Caco-2 (cell line): Measurements from ENCODE around the gene RTP2. TPM values are rescaled to one million over a fixed set of nuclear protein-coding genes. Genes with fewer than 3 reads are reported as not detected.

Experiments
- BruUV-seq: library from RNA; stranded (reverse); fragments of 400-500 nt; replicated peaks from 2 replicates; lab custom pipeline; 2021; lab: Mats Ljungman, UMichigan
- CTCF ChIA-PET: fragments of 300-600 bp; sonication (Branson Sonifier 250); formaldehyde crosslinking; loops from one replicate; lab custom pipeline; 2022; ENCODE audit warnings: antibody characterized with exemption; lab: Charles Lee
- POLR2A ChIA-PET: fragments of 300-600 bp; sonication (Branson Sonifier 250); formaldehyde crosslinking; loops from one replicate; lab custom pipeline; 2022; ENCODE audit warnings: antibody characterized with exemption; lab: Charles Lee
- DNase-seq, 2 experiments: peaks; one replicate each; pipeline versions ENCODE4 v3.0.0 to v3.0.0-alpha.2; 2020 to 2022
- H3K27me3 ChIP-seq: replicated peaks from 2 replicates; pipeline ENCODE4 v1.6.0; 2011; ENCODE audit warnings: low read length; ENCODE audit not compliant: control insufficient read depth, insufficient read depth
- H3K36me3 ChIP-seq: 2 replicates; pipeline ENCODE4 v1.5.1; 2011; ENCODE audit warnings: low read length; ENCODE audit not compliant: control insufficient read depth, insufficient read depth
- H3K4me1 ChIP-seq: fragments of 250-450 bp; sonication (Bioruptor Pico); 2 replicates; pipeline ENCODE4 v1.5.1; 2020; ENCODE audit warnings: mild to moderate bottlenecking
- H3K4me3 ChIP-seq: 2 replicates; pipeline ENCODE4 v1.5.1; 2011; ENCODE audit warnings: low read depth, mild to moderate bottlenecking, control low read depth, low read length
- H3K9me3 ChIP-seq: fragments of 250-450 bp; sonication (Bioruptor Pico); 2 replicates; pipeline ENCODE4 v1.5.1; 2020; ENCODE audit warnings: mild to moderate bottlenecking, moderate library complexity
- H3K27ac Mint-ChIP-seq: one replicate; pipeline ENCODE4 v1.8.0; 2022; ENCODE audit warnings: mixed read lengths; ENCODE audit not compliant: unreplicated experiment
- H3K27me3 Mint-ChIP-seq: one replicate; pipeline ENCODE4 v1.8.0; 2022; ENCODE audit warnings: mixed read lengths; ENCODE audit not compliant: insufficient read depth, unreplicated experiment
- H3K36me3 Mint-ChIP-seq: one replicate; pipeline ENCODE4 v1.8.0; 2022; ENCODE audit warnings: mild to moderate bottlenecking, mixed read lengths; ENCODE audit not compliant: insufficient read depth, unreplicated experiment
- H3K4me1 Mint-ChIP-seq: one replicate; pipeline ENCODE4 v1.8.0; 2022; ENCODE audit warnings: low read depth, mixed read lengths; ENCODE audit not compliant: unreplicated experiment
- H3K4me3 Mint-ChIP-seq: one replicate; pipeline ENCODE4 v1.8.0; 2022; ENCODE audit warnings: mild to moderate bottlenecking, moderate library complexity, mixed read lengths; ENCODE audit not compliant: unreplicated experiment
- H3K9me3 Mint-ChIP-seq: one replicate; pipeline ENCODE4 v1.8.0; 2022; ENCODE audit warnings: mixed read lengths; ENCODE audit not compliant: unreplicated experiment
- intact Hi-C: fragments of 100-400 bp; cut with micrococcal nuclease; formaldehyde crosslinking; loops from one replicate; pipeline ENCODE4 v1.10.0; 2022; ENCODE audit not compliant: unreplicated experiment
- total RNA-seq: library from RNA; stranded (reverse); gene quantifications from 2 replicates; pipeline ENCODE4 v1.2.3, GENCODE V29; 2022
- TF ChIP-seq, protein P1 (sequence below), 2 experiments: fragments of 200-600 bp in 1 of 2; IDR thresholded peaks; 1 replicate in 1 of 2; 2 replicates in 1 of 2; pipeline versions ENCODE4 v1.5.1 to v1.8.0; 2011 to 2022; ENCODE audit warnings: antibody characterized with exemption in 1 of 2, control low read depth in 1 of 2, inconsistent platforms in 1 of 2, low read depth in 1 of 2, low read length in 1 of 2, mild to moderate bottlenecking in 1 of 2, moderate library complexity in 1 of 2; ENCODE audit not compliant: insufficient read depth in 1 of 2, severe bottlenecking in 1 of 2, unreplicated experiment in 1 of 2

The RTP2 gene
- total RNA-seq, 1 experiment from 2014 or later = not detected

DNA sequence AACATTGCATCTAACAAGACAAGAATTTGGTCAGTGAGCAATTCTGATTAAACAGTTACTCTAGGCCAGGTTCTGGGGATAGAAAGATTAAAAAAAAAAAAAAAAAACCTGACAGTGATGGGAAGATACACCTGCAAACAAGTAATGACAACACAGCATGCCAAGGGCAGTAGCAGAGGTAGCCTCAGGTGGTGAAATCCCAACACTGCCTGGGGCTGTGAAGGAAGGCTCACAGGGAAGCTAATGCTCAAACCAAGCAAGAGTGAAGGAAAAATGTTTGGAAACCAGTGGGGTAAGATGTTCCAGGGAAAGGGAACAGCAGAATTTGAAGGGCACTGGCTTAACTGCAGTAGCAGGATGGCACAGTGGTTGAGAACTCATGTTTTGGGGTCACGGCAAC is 8.9 kb downstream of the RTP2 start:
- POLR2A ChIA-PET = no interaction called here
- DNase-seq = no peak
- intact Hi-C loops = no loop called here
- no peak overlapping the region for H3K4me3 Mint-ChIP-seq
- H3K27me3 Mint-ChIP-seq = peaks cover 15% of the 10 kb centered on the region
- TF ChIP-seq, protein P1, sequence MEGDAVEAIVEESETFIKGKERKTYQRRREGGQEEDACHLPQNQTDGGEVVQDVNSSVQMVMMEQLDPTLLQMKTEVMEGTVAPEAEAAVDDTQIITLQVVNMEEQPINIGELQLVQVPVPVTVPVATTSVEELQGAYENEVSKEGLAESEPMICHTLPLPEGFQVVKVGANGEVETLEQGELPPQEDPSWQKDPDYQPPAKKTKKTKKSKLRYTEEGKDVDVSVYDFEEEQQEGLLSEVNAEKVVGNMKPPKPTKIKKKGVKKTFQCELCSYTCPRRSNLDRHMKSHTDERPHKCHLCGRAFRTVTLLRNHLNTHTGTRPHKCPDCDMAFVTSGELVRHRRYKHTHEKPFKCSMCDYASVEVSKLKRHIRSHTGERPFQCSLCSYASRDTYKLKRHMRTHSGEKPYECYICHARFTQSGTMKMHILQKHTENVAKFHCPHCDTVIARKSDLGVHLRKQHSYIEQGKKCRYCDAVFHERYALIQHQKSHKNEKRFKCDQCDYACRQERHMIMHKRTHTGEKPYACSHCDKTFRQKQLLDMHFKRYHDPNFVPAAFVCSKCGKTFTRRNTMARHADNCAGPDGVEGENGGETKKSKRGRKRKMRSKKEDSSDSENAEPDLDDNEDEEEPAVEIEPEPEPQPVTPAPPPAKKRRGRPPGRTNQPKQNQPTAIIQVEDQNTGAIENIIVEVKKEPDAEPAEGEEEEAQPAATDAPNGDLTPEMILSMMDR (IDR thresholded peaks at IDR 0.05; ENCODE audit: insufficient read depth in 1 of 2, low read depth in 1 of 2, low read length in 1 of 2, severe bottlenecking in 1 of 2, unreplicated experiment in 1 of 2) = no peak
- Histone ChIP-seq H3K4me1 (no peaks in the 10 kb centered on the region), H3K9me3 (no peaks in the 10 kb centered on the region), H3K27me3 (no peaks in the 10 kb centered on the region; the same call in none of the 2 replicates), H3K36me3 (no peaks in the 10 kb centered on the region), H3K4me3 (no peak overlapping the region)
- H3K27ac Mint-ChIP-seq = no peak overlapping the region
- no TSS peak for BruUV-seq
- CTCF ChIA-PET = no interaction called here
- H3K4me1 Mint-ChIP-seq = no peaks in the 10 kb centered on the region
- no peaks in the 10 kb centered on the region for H3K36me3 Mint-ChIP-seq
- peaks cover 14% of the 10 kb centered on the region for H3K9me3 Mint-ChIP-seq

DNA sequence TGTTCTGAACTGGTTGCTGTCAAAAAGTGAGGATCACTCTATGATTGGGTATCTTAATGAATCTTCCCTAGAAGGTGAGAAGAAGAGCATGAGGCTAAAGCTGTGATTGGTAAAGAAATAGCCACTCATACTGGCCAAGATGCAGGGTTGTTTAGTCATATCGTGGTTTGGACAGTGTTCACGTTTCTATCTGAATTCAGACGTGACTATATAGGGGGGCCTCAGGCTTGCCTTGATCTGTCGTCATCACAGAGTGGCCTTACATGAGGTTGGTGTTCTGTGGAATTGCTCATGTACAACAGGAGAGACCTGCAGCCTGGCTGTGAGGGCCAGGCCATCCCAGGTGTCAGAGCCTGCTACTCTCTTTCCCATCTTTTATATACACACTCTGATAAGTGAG is 12.4 kb downstream of the RTP2 start:
- ChIA-PET CTCF (no interaction called here), POLR2A (no interaction called here)
- H3K27me3 ChIP-seq = no peaks in the 10 kb centered on the region; the same call in none of the 2 replicates
- intact Hi-C loops = no loop called here
- TF ChIP-seq, protein P1 (IDR thresholded peaks at IDR 0.05; ENCODE audit: insufficient read depth in 1 of 2, low read depth in 1 of 2, low read length in 1 of 2, severe bottlenecking in 1 of 2, unreplicated experiment in 1 of 2) = no peak
- Mint-ChIP-seq H3K4me1 (no peaks in the 10 kb centered on the region), H3K4me3 (no peak overlapping the region), H3K36me3 (no peaks in the 10 kb centered on the region), H3K27ac (no peak overlapping the region), H3K27me3 (peaks cover 9% of the 10 kb centered on the region), H3K9me3 (peaks cover 32% of the 10 kb centered on the region)
- no TSS peak for BruUV-seq
- H3K4me1 ChIP-seq = no peaks in the 10 kb centered on the region
- no peak overlapping the region for H3K4me3 ChIP-seq
- no peaks in the 10 kb centered on the region for H3K36me3 ChIP-seq
- peaks cover 14% of the 10 kb centered on the region for H3K9me3 ChIP-seq
- no peak for DNase-seq

GRCh38 chr3:187686621-187687273 is 15.6 kb downstream of the RTP2 start:
- CTCF ChIA-PET = no interaction called here
- H3K27me3 ChIP-seq = no peaks in the 10 kb centered on the region; the same call in none of the 2 replicates
- no peaks in the 10 kb centered on the region for H3K4me1 ChIP-seq
- intact Hi-C loops = no loop called here
- no peak for DNase-seq
- no peak overlapping the region for H3K4me3 Mint-ChIP-seq
- H3K4me3 ChIP-seq = no peak overlapping the region
- H3K9me3 ChIP-seq = peaks cover 14% of the 10 kb centered on the region
- BruUV-seq = no TSS peak
- no peaks in the 10 kb centered on the region for H3K4me1 Mint-ChIP-seq
- H3K36me3 ChIP-seq = no peaks in the 10 kb centered on the region
- peaks cover 10% of the 10 kb centered on the region for H3K27me3 Mint-ChIP-seq
- peaks cover 28% of the 10 kb centered on the region for H3K9me3 Mint-ChIP-seq
- TF ChIP-seq, protein P1 (IDR thresholded peaks at IDR 0.05; ENCODE audit: insufficient read depth in 1 of 2, low read depth in 1 of 2, low read length in 1 of 2, severe bottlenecking in 1 of 2, unreplicated experiment in 1 of 2) = no peak
- H3K27ac Mint-ChIP-seq = no peak overlapping the region
- no peaks in the 10 kb centered on the region for H3K36me3 Mint-ChIP-seq
- POLR2A ChIA-PET = no interaction called here
